LNCAP (cell line): ENCODE results near the gene HEXIM1.

Experiments
- CTCF ChIP-seq: fragments of 450-650 bp; IDR thresholded peaks from 2 replicates; pipeline ENCODE4 v1.5.1; 2017; ENCODE audit warnings: mild to moderate bottlenecking

The HEXIM1 gene

GRCh38 chr17:45147581-45148182 is 593 bp upstream of the HEXIM1 start:
- no peak for TF ChIP-seq CTCF

DNA sequence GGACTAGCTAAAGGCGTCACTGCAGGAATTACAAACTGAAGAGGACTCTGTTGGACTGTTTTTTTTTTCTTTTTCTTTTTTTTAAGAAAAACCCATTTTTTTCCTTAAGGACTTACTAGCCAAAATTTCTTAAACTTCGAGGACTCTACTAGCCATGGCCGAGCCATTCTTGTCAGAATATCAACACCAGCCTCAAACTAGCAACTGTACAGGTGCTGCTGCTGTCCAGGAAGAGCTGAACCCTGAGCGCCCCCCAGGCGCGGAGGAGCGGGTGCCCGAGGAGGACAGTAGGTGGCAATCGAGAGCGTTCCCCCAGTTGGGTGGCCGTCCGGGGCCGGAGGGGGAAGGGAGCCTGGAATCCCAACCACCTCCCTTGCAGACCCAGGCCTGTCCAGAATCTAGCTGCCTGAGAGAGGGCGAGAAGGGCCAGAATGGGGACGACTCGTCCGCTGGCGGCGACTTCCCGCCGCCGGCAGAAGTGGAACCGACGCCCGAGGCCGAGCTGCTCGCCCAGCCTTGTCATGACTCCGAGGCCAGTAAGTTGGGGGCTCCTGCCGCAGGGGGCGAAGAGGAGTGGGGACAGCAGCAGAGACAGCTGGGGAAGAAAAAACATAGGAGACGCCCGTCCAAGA is 878 bp downstream of the HEXIM1 start:
- TF ChIP-seq CTCF, result peak; percentile 82

DNA sequence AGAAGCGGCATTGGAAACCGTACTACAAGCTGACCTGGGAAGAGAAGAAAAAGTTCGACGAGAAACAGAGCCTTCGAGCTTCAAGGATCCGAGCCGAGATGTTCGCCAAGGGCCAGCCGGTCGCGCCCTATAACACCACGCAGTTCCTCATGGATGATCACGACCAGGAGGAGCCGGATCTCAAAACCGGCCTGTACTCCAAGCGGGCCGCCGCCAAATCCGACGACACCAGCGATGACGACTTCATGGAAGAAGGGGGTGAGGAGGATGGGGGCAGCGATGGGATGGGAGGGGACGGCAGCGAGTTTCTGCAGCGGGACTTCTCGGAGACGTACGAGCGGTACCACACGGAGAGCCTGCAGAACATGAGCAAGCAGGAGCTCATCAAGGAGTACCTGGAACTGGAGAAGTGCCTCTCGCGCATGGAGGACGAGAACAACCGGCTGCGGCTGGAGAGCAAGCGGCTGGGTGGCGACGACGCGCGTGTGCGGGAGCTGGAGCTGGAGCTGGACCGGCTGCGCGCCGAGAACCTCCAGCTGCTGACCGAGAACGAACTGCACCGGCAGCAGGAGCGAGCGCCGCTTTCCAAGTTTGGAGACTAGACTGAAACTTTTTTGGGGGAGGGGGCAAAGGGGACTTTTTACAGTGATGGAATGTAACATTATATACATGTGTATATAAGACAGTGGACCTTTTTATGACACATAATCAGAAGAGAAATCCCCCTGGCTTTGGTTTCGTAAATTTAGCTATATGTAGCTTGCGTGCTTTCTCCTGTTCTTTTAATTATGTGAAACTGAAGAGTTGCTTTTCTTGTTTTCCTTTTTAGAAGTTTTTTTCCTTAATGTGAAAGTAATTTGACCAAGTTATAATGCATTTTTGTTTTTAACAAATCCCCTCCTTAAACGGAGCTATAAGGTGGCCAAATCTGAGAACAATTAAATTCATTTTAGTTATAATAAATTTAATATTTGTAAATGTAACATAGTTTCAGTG is 1.7 kb downstream of the HEXIM1 start:
- no peak for TF ChIP-seq CTCF

GRCh38 chr17:45150911-45151809 is 2.9 kb downstream of the HEXIM1 start:
- no peak for TF ChIP-seq CTCF

GRCh38 chr17:45155029-45155428 is 6.8 kb downstream of the HEXIM1 start:
- TF ChIP-seq CTCF, result no peak

GRCh38 chr17:45155483-45155882 is 7.2 kb downstream of the HEXIM1 start:
- TF ChIP-seq CTCF, result no peak

DNA sequence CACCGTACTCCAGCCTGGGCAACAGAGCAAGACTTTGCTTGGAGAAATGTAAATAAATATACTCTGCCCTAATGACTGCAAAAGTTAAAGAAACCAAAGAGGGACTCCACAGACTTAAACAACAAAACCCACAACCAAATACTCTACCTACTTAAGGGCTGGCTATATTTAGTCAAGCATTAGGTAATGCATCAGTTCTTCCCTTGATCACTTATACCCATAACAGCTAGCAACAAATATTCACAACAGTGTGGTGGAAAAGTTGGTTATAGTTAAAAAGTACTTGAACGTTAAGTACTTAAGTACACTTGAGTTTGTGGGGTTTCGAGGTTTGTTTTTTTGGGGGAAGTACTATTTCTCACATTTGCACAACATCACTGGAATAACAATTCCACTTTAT is 8.0 kb downstream of the HEXIM1 start:
- TF ChIP-seq CTCF, result no peak
